HFFc6 (cell line): ENCODE data around the gene DEXI. TPM values are rescaled to one million over a fixed set of nuclear protein-coding genes. Genes with fewer than 3 reads are reported as not detected.

Experiments used
- DNase-seq: peaks from one replicate; pipeline ENCODE4 v3.0.0-alpha.2; 2018
- H3K27ac Mint-ChIP-seq: 2 replicates; pipeline ENCODE4 v1.8.0; 2020; ENCODE audit warnings: mild to moderate bottlenecking, mixed read lengths
- H3K27me3 Mint-ChIP-seq: 2 replicates; pipeline ENCODE4 v1.8.0; 2021; ENCODE audit warnings: mild to moderate bottlenecking, moderate library complexity, mixed read lengths; ENCODE audit not compliant: insufficient read depth
- H3K36me3 Mint-ChIP-seq: 2 replicates; pipeline ENCODE4 v1.8.0; 2021; ENCODE audit warnings: low read depth, mixed read lengths
- H3K4me1 Mint-ChIP-seq: 2 replicates; pipeline ENCODE4 v1.8.0; 2020; ENCODE audit warnings: low read depth, mixed read lengths
- H3K4me3 Mint-ChIP-seq: 2 replicates; pipeline ENCODE4 v1.8.0; 2020; ENCODE audit warnings: mild to moderate bottlenecking, moderate library complexity, mixed read lengths
- H3K9me3 Mint-ChIP-seq: 2 replicates; pipeline ENCODE4 v1.8.0; 2020; ENCODE audit warnings: mild to moderate bottlenecking, mixed read lengths
- total RNA-seq, 6 experiments: library from RNA; stranded (reverse); fragmentation: NEBNext Ultra II Directional; extraction: Animal tissue kit (Norgen Biotek cat#: 25700); gene quantifications; 2 replicates in 1 of 6; 3 replicates in 5 of 6; pipeline ENCODE4 v1.2.3, GENCODE V29; 2021
- TF ChIP-seq, protein P1 (sequence below): fragments of 200-600 bp; sonication (generic); IDR thresholded peaks from 2 replicates; pipeline ENCODE4 v1.5.0; 2021; ENCODE audit warnings: antibody characterized with exemption, mild to moderate bottlenecking

DEXI gene
- total RNA-seq, 6 experiments from 2014 or later: 39.3 to 49.2 (median 44.3) TPM

DNA sequence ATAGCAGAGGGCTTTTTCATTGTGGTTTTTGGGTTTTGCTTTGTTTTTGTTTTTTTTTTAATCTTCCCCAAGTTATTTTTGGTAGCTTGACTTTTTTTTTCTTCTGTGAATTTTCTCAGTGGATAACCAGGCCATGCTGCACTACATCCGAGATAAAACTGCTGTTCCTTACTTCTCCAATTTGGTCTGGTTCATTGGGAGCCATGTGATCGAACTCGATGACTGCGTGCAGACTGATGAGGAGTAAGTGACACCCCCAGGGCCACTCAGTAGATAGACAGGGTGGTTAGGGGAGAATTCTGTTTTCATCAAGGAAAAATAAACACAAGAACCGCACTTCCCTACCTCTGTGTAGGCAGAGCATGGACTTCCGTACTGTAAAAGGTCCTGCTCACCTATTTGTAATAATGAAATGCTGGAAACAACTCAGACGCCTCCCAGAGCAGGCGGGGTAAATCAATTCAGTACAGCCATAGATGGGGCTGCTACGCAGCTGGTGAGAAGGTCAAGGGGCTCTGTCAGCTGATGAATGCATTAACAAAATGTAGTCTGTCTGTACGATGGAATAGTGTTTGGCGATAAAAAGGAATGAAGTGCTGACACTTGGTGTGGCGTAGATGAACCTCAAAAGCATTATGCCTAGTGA is 30.7 kb upstream of the DEXI start:
- Mint-ChIP-seq H3K9me3 (no peaks in the 10 kb centered on the region), H3K4me1 (peaks cover 31% of the 10 kb centered on the region), H3K36me3 (no peaks in the 10 kb centered on the region; the same call in none of the 2 replicates), H3K27me3 (peaks cover 3% of the 10 kb centered on the region), H3K27ac (no peak overlapping the region), H3K4me3 (no peak overlapping the region)
- no peak for DNase-seq
- TF ChIP-seq, protein P1, sequence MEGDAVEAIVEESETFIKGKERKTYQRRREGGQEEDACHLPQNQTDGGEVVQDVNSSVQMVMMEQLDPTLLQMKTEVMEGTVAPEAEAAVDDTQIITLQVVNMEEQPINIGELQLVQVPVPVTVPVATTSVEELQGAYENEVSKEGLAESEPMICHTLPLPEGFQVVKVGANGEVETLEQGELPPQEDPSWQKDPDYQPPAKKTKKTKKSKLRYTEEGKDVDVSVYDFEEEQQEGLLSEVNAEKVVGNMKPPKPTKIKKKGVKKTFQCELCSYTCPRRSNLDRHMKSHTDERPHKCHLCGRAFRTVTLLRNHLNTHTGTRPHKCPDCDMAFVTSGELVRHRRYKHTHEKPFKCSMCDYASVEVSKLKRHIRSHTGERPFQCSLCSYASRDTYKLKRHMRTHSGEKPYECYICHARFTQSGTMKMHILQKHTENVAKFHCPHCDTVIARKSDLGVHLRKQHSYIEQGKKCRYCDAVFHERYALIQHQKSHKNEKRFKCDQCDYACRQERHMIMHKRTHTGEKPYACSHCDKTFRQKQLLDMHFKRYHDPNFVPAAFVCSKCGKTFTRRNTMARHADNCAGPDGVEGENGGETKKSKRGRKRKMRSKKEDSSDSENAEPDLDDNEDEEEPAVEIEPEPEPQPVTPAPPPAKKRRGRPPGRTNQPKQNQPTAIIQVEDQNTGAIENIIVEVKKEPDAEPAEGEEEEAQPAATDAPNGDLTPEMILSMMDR: no peak

DNA sequence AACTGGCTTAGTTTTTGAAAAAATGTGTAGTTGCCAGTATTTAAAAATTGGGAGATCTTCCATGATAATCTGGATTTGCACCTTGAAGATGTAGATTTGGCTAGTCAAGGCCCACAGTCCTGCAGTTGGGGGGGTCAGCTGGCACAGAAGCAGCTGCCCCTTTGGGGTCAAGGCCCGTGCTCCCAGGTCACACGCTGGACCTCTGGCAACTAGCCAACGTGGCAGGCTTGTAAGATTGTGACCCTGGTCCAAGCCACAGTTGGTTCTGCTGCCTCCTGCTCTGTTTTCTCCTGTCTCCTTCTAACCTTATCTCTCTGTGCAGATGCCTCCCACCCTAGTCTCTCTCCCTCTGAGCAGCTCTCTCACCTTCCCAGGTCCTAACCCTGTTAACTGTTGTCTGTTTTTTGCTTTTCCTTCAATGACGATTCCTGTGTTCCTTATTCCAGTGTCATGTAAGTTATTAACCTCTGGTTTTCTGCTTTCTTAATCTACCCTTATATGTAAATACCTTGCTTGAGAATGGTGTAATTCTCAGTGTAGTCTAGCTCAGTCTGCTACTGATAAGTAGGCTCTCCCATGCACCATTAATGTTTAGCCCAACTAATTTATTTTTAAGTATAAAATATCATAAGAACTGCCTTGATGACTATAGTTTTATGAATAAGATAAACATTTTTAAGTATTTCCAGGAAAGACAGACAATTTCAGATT is 30.0 kb upstream of the DEXI start:
- peak overlapping the region; percentile 56 for H3K27ac Mint-ChIP-seq
- H3K9me3 Mint-ChIP-seq: no peaks in the 10 kb centered on the region
- peaks cover 31% of the 10 kb centered on the region for H3K4me1 Mint-ChIP-seq
- DNase-seq: no peak
- no peaks in the 10 kb centered on the region; the same call in none of the 2 replicates for H3K36me3 Mint-ChIP-seq
- peaks cover 3% of the 10 kb centered on the region for H3K27me3 Mint-ChIP-seq
- no peak overlapping the region for H3K4me3 Mint-ChIP-seq
- TF ChIP-seq, protein P1: no peak

DNA sequence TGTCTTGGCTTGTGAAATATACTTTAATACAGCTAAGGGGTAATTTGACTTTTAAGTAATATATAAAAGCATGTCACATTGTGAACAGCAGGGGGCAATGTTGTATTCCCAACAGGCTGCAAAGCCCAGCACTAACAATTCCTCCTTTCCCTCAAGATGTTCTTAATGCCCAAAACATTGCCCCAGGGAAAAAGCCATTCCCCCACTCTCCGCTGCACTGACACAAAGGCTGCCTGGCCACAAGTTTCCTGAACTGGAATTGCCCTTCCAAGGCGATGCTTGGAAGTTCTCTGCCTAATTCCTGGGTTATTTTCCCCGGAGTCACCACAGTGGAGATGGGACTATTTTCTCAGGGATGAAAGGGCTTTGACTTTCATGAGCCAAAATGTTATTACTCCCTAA is 29.3 kb upstream of the DEXI start:
- no peaks in the 10 kb centered on the region for H3K9me3 Mint-ChIP-seq
- peaks cover 31% of the 10 kb centered on the region for H3K4me1 Mint-ChIP-seq
- TF ChIP-seq, protein P1: peak; percentile 94
- H3K4me3 Mint-ChIP-seq: peak overlapping the region; percentile 16; the same call in 1 of the 2 replicates
- H3K36me3 Mint-ChIP-seq: no peaks in the 10 kb centered on the region; the same call in none of the 2 replicates
- H3K27me3 Mint-ChIP-seq: peaks cover 3% of the 10 kb centered on the region
- DNase-seq: peak; percentile 93
- peak overlapping the region; percentile 20; the same call in 1 of the 2 replicates for H3K27ac Mint-ChIP-seq

DNA sequence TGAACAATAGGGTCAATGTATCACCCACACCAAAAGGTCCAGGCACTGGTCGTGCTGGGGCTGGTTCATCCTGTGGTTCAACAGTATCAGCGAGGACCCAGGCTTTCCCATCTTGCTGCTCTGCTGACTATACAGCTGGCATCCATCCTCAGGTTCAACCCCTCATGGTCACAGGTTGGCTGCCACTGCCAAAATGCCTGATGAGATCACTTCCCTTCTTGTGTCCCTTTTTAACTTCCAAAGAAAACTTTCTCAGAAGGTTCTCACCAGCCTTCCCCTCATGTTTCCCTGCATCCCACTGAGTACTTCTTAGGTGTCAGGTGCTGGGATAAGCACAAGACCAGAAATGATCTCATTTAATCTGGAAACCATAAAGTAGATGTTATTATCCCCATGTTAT is 27.8 kb upstream of the DEXI start:
- Mint-ChIP-seq H3K4me3 (no peak overlapping the region), H3K9me3 (no peaks in the 10 kb centered on the region), H3K27ac (no peak overlapping the region), H3K4me1 (peaks cover 32% of the 10 kb centered on the region), H3K27me3 (peaks cover 3% of the 10 kb centered on the region), H3K36me3 (no peaks in the 10 kb centered on the region; the same call in none of the 2 replicates)
- TF ChIP-seq, protein P1: no peak
- no peak for DNase-seq

DNA sequence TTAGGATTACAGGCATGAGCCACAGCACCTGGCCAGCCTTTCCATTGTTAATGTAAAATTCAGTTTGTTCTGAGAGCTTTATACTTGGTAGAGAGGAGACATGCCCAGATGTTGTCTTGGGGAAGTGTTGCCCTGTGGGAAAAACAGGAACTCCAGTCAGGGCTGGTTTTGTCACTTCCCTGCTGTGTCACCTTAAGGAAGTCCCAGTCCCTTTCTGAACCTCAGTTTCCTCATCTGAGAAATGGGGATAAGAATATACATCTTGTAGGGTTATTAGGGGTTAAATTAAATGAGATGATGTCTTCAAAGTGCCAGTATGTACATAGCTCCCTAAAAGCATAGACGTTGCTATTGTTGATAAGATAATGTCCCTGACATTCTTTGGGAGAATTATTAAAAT is 27.3 kb upstream of the DEXI start:
- no peak overlapping the region for H3K4me3 Mint-ChIP-seq

More for the DNA sequence above, 27.3 kb upstream of the DEXI start:
- Mint-ChIP-seq H3K9me3 (no peaks in the 10 kb centered on the region), H3K36me3 (no peaks in the 10 kb centered on the region; the same call in none of the 2 replicates), H3K27me3 (peaks cover 3% of the 10 kb centered on the region), H3K27ac (no peak overlapping the region), H3K4me1 (peaks cover 37% of the 10 kb centered on the region)
- TF ChIP-seq, protein P1: no peak
- no peak for DNase-seq
